CD4-positive, alpha-beta T cell treated with Interleukin-17A for 4 hours (primary cell): ENCODE results near the gene ZNF853.
"Not testable (repeated sequence)": the region's sequence is repeated elsewhere in the genome, so short reads cannot be mapped to it uniquely, and the experiment has no call there.

Experiments used
- DNase-seq: peaks from one replicate; pipeline ENCODE4 v3.0.0-alpha.2; 2020; ENCODE audit warnings: mixed read lengths

ZNF853 gene

DNA sequence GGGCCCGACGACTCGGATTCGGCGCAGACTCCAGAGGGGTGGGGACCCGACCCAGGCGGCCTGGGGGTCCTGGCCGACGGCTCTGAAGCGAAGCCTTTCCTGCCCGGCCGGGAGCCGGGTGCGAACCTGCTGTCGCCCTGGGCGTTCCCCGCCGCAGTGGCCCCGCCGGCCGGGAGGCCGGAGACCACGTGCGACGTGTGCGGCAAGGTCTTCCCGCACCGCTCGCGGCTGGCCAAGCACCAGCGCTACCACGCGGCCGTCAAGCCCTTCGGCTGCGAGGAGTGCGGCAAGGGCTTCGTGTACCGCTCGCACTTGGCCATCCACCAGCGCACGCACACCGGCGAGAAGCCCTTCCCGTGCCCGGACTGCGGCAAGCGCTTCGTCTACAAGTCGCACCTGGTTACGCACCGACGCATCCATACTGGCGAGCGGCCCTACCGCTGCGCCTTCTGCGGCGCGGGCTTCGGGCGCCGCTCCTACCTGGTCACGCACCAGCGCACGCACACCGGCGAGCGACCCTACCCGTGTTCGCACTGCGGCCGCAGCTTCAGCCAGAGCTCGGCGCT, 37.1 kb downstream of the ZNF853 start:
- no peak for DNase-seq

DNA sequence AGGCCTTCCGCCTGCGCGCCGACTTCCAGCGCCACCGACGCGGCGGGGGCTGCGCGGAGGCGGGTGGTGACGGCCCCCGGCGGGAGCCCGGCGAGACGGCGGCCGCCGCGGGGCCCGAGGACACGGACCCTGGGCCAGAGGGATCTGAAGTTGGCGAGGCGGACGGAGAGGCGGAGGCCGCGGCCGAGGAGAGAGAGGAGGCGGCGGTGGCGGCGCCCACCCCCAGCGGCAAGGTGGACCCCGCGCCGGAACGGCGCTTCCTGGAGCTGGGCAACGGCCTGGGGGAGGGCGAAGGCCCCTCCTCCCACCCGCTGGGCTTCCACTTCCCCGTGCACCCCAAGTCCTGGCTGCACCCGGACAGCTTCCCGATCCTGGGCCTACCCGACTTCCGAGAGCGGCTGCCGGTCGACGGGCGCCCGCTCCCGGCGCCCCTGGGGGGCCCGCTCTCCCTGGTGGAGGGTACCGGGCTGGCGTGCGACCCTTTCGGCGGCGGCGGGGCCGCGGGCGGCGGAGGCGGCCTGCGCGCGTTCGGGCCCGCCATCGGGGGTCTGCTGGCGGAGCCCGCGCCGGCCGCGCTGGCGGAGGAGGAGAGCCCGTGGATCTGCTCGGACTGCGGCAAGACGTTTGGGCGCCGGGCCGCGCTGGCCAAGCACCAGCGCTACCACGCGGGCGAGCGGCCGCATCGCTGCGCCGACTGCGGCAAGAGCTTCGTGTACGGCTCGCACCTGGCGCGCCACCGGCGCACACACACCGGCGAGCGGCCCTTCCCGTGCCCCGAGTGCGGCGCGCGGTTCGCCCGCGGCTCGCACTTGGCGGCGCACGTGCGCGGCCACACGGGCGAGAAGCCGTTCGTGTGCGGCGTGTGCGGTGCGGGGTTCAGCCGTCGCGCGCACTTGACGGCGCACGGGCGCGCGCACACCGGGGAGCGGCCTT, 37.9 kb downstream of the ZNF853 start:
- DNase-seq = no peak

DNA sequence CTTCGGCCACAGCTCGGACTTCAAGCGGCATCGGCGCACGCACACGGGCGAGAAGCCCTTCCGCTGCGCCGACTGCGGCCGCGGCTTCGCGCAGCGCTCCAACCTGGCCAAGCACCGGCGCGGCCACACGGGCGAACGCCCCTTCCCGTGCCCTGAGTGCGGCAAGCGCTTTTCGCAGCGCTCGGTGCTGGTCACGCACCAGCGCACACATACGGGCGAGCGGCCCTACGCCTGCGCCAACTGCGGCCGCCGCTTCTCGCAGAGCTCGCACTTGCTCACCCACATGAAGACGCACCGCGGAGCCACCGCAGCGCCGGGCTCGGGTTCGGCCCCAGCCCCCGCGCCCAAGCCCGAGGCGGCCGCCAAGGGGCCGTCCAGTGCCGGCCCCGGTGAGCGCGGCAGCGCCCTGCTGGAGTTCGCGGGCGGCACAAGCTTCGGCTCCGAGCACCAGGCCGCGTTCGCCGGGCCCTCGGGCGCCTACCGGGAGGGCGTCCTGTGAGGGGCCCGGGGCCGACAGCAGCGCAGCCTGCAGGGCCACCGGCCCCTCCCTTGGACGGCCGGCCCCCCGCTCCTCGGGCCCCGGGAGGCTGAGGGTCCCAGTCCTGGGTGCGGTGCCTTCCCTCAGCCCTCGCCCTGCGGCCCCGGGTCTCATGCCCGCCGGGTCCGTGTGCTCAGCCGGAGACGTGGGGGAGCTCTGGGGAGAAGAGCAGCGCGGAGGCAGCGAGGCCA, 38.9 kb downstream of the ZNF853 start:
- no peak for DNase-seq

DNA sequence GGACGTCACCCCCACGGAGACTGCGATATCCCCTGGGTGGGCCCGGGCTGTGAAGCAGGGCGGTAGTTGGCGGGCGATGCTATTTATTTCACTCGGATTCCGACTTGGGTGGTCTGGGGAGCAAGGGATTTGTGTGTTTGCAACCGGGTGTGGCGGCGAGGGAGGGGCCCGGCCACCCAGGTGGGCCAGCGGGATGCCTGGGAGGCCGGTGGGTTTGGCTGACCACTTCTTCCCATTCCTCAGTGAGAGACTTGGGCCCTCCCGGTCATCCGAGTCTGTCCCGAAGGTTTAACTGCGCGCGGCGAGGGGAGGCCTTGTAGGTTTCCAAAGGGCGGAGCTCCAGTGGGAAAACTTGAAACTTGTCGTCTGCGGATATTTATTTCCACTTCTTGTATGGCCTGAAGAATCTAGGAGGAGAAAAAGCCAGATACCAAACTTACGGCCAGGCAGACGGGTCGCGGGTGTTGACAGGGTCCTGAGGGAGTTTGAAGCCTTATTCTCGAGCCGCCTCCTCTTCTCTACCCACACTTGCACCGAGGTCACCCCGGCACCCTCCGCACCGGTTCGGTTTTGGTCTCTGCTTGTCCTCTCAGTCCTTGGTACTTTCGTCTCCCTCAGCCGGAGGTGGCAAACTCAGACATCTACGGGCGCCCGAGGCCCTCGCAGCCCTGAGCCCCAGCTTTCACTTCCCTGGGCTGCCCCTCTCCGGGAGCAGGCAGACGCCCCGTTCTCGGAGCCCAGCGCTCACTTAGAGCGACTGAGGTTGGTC, 39.6 kb downstream of the ZNF853 start:
- DNase-seq = no peak

DNA sequence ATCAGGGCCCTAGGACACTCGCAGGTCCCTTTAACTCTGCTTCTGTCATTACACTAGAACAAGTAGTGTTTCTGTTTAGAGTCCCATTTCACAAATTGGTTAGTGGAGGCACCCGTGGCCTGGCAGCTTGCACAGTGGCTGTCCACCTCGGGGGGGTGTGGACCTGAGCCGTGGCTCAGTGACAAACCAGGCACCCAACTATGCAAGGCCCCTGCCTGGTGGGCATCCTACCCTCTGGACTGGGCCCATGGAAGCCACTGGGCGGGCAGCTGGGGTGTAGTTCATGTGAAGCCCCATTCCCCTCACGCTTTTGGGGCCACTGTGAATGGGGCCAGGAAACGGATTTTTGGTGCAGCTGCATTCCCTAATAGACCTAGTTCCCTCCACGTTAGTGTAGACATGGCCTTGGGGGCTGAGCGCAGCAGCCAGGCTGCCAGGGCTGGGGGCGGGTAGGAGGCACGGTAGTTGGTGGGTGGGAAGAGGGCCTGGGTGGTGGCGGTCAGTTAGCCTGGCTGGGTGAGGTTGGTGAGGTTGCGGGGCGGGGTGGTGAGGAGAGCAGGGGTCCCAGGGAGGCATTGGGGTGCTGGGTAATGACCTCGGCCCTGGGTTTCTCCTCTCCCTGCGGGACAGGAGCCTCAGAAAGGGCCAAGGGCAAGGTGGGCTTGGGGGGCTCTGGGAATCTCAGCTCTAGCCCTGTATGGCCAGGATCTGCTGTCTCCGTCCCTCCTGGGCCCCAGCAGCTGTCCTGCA, 40.4 kb downstream of the ZNF853 start:
- no peak for DNase-seq

DNA sequence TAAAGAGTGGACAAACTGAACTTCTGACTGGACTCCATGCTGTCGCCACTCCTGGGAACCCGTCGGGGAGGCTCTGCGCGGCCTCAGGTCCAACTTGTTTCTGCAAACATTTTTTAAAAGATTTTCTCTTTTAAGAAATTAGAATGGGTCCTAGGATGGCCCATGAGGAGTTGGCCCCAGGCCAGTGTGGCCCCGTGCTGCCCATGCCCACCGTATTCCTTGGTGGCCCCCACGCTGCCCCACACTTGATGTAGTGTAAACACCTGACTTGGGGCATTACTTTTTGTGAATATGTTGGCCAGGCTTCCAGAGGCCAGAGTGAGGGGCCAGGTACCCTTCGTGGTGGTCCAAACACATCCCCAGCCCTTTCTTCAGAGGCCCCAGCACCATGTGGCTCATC, 41.0 kb downstream of the ZNF853 start:
- no peak for DNase-seq

DNA sequence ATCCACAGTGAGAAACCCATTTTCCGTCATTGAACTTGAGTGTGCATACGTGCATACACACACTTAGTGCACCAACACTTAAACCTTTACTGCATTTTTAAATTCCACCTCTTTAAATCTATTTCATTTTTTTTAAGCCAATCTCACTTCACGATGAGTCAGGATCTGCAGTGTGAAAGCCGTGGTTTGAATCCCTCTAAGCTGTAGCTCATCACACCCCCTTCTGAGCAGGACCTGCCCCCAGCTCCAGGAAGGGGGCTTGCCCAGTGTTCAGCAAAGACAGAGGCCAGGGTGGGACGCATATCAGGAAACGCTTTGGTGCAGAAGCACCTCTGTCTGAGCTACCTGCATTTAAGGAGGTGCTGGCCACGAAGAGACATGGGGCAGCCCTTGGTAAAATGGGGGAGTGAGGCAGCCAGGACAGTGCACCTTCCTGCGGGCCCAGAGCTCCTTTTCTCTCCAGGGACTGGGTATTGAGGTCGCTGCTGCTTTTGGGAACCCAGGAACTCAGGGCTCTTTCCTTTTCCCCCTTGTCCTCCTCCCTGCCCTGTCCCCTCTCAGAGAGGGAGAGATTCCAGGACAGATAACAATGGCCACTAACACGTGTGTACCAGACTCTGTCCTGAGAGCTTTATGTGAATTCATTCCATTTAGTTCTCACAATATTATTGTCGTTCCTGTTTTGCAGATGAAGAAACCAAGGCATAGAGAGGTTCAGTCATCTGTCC, 43.4 kb downstream of the ZNF853 start:
- no peak for DNase-seq

DNA sequence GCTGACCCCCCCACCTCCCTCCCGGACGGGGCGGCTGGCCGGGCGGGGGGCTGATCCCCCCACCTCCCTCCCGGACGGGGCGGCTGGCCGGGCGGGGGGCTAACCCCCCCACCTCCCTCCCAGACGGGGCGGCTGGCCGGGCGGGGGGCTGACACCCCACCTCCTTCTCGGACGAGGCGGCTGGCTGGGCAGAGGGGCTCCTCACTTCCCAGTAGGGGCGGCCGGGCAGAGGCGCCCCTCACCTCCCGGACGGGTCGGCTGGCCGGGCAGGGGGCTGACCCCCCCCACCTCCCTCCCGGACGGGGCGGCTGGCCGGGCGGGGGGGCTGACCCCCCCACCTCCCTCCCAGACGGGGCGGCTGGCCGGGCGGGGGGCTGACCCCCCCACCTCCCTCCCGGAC, 55.4 kb downstream of the ZNF853 start:
- not testable (repeated sequence) for DNase-seq
